Activated CD4-positive, alpha-beta T cell treated with anti-CD3 and anti-CD28 coated beads, Interleukin-2, amount 10 ng/mL, durations not matched to agents 7 days and 5 days (primary cell): Measurements from ENCODE around the gene AOC3. TPM values are rescaled to one million over a fixed set of nuclear protein-coding genes. Genes with fewer than 3 reads are reported as not detected.
"Not testable (repeated sequence)": the region's sequence is repeated elsewhere in the genome, so short reads cannot be mapped to it uniquely, and the experiment has no call there.

Source experiments
- CTCF ChIA-PET: fragments of 350-600 bp; sonication (Branson Sonifier 250); formaldehyde crosslinking; loops from one replicate; lab custom pipeline; 2021; ENCODE audit warnings: antibody characterized with exemption; lab: Charles Lee
- POLR2A ChIA-PET: fragments of 350-600 bp; sonication (Branson Sonifier 250); formaldehyde crosslinking; loops from one replicate; lab custom pipeline; 2021; ENCODE audit warnings: antibody characterized with exemption; lab: Charles Lee
- DNase-seq: peaks from one replicate; pipeline ENCODE4 v3.0.0-alpha.2; 2020
- H3K27ac Mint-ChIP-seq: one replicate; pipeline ENCODE4 v1.8.0; 2021; ENCODE audit warnings: mild to moderate bottlenecking, moderate library complexity, mixed read lengths
- H3K27me3 Mint-ChIP-seq: one replicate; pipeline ENCODE4 v1.8.0; 2021; ENCODE audit warnings: mixed read lengths
- H3K36me3 Mint-ChIP-seq: one replicate; pipeline ENCODE4 v1.8.0; 2021; ENCODE audit warnings: low read depth, mixed read lengths
- H3K4me1 Mint-ChIP-seq: one replicate; pipeline ENCODE4 v1.8.0; 2021; ENCODE audit warnings: mixed read lengths
- H3K4me3 Mint-ChIP-seq: one replicate; pipeline ENCODE4 v1.8.0; 2021; ENCODE audit warnings: mild to moderate bottlenecking, moderate library complexity, mixed read lengths
- H3K9me3 Mint-ChIP-seq: one replicate; pipeline ENCODE4 v1.8.0; 2021; ENCODE audit warnings: mixed read lengths
- total RNA-seq, 2 experiments: library from RNA; stranded (reverse); gene quantifications; one replicate each; pipeline ENCODE4 v1.2.3, GENCODE V29; 2021

Gene AOC3
- total RNA-seq, 2 experiments from 2014 or later: 0.56 to 0.79 TPM

DNA sequence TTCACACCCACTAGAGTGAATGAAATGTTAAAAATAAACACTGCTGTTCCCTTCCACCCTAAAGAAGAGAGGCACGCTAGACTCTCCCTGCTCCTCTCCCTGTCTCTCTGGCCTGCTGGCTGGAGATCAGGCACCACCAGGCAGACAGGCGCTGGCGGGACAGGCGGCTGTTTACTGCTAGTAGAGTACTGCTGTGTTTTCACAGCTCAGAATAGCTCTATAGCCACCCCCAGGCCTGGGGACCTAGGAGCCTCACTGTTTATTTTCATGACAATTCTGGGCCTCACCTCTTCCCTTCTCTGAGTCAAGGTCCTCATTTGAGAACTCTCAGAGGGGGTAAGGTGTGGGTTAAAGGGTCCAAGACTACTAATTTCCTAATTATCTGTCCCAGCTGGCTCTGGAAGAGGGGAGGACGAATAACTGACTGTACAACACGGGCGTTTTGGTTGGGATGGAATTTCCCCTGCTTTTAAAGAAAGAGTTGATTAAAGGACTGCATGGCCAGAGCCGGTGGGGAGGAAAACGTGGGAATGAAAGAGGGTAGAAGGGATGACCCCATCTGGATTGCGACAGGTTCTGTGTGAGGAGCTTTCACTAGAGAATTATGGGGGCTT is 40.6 kb downstream of the AOC3 start:
- H3K4me3 Mint-ChIP-seq: no peak overlapping the region
- H3K36me3 Mint-ChIP-seq: no peaks in the 10 kb centered on the region
- no peaks in the 10 kb centered on the region for H3K9me3 Mint-ChIP-seq
- H3K27ac Mint-ChIP-seq: no peak overlapping the region
- no peak for DNase-seq
- peaks cover 2% of the 10 kb centered on the region for H3K4me1 Mint-ChIP-seq
- H3K27me3 Mint-ChIP-seq: peaks cover 19% of the 10 kb centered on the region
- CTCF ChIA-PET: no interaction called here
- POLR2A ChIA-PET: no interaction called here

DNA sequence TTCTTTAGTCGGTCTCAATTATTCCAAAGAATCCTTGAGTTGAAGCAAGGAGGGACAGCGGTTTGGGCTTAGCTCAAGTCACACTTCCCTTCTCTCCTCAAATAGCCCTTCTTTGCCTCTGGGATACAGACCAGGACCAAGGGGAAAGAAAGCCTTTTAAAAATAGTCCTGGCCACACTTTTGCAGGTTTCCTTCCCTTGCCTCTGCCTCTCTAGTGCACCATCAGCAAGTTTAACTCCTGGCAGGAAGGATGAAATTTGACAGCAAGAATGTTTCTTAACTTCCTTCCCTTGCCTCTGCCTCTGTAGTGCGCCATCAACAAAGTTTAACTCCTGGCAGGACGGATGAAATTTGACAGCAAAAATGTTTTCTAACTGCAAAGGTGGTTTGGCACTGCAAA is 42.4 kb downstream of the AOC3 start:
- H3K4me1 Mint-ChIP-seq: peaks cover 2% of the 10 kb centered on the region
- no peak overlapping the region for H3K27ac Mint-ChIP-seq
- peaks cover 19% of the 10 kb centered on the region for H3K27me3 Mint-ChIP-seq
- H3K4me3 Mint-ChIP-seq: no peak overlapping the region
- DNase-seq: no peak
- no peaks in the 10 kb centered on the region for H3K36me3 Mint-ChIP-seq
- POLR2A ChIA-PET: no interaction called here
- CTCF ChIA-PET: interaction anchor here (0.6 kb wide), 1 partner anchor 869 kb away, joined by 3 read pairs; no protein-coding TSS in a partner anchor
- H3K9me3 Mint-ChIP-seq: no peaks in the 10 kb centered on the region

DNA sequence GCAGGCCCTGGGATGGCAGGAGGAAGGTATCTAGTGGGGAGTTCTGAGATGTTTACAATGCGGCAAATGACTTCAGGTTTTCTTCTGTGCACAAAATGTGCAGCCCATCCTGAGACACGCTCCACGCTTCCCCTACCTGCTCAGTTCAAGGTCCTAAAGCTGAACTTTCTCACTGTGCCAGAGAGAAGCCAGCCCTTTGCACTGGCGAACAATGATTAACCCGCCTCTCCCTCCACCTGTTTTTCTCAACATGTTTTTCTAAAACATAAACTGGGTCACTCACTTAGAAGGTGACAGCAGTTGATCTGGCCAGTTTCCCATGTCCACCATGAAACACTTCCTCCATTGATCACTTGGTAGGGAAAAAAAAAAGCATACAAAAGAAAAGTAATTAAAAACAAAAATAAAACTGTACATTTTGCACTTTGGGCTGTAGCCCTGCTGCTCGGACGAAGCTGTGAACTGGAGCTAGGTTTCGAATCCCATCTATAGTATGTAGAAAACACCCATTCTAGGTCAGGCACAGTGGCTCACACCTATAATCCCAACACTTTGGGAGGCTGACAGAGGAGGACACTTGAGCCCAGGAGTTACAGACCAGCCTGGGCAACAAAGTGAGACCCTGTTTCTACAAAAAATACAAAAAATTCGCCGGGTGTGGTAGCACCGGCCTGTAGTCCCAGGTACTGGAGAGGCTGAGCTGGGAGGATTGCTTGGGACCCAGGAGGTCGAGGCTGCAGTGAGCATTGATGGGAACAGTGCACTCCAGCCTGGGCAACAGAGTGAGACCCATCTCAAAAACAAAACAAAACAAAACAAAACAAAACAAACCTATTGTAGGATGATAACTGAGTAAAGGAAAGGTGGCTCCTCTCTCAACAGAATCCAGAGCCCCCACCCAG is 43.5 kb downstream of the AOC3 start:
- H3K4me1 Mint-ChIP-seq: peaks cover 2% of the 10 kb centered on the region
- POLR2A ChIA-PET: no interaction called here
- H3K4me3 Mint-ChIP-seq: no peak overlapping the region
- CTCF ChIA-PET: interaction anchor here (1.1 kb wide), 1 partner anchor 9 kb away, joined by 3 read pairs; no protein-coding TSS in a partner anchor
- no peaks in the 10 kb centered on the region for H3K36me3 Mint-ChIP-seq
- DNase-seq: no peak
- H3K27me3 Mint-ChIP-seq: peaks cover 21% of the 10 kb centered on the region
- H3K27ac Mint-ChIP-seq: no peak overlapping the region
- no peaks in the 10 kb centered on the region for H3K9me3 Mint-ChIP-seq

DNA sequence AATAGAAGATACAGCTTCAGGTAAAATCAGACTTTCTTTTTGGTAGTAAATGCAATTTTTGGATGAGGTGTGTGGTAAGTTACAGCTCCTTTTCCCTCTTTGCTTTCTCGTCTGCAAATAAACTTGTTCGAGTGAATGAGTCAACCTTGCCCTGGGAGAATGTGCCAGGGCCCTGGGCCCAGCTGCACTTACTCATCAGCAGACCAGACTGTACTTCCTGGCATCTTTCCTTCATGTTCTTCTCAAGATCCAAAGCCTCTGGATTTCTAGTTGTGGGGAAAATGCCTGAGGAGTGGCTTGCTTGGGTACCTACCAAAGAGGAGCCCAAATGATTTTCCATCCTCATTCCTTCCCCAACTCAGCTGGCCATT is 44.2 kb downstream of the AOC3 start:
- CTCF ChIA-PET: no interaction called here
- POLR2A ChIA-PET: no interaction called here
- H3K9me3 Mint-ChIP-seq: no peaks in the 10 kb centered on the region

DNA sequence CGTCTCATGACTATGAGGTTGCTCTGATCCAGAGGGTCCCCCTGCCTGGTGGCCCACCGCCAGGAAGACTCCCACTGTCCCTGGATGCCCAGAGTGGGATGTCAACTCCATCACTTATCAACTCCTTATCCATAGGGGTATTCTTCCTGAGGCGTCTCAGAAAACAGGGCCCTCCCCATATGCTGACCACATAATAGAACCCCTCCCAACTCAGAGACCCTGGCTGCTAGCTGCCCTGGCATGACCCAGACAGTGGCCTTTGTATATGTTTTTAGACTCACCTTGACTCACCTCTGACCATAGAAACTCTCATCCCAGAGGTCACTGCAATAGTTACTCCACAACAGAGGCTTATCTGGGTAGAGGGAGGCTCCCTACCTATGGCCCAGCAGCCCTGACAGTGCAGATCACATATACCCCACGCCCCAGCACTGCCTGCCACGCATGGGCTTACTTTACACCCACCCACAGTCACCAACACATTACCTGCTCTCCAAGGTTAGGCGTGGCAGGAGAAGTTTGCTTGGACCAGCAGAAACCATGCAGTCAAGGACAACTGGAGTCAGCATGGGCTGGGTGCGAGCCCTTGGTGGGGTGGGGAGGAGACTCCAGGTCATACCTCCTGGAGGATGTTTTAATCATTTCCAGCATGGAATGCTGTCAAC is 47.3 kb downstream of the AOC3 start:
- H3K27ac Mint-ChIP-seq: no peak overlapping the region
- CTCF ChIA-PET: no interaction called here
- DNase-seq: no peak
- H3K4me3 Mint-ChIP-seq: no peak overlapping the region
- H3K36me3 Mint-ChIP-seq: no peaks in the 10 kb centered on the region
- peaks cover 2% of the 10 kb centered on the region for H3K4me1 Mint-ChIP-seq
- POLR2A ChIA-PET: no interaction called here
- H3K9me3 Mint-ChIP-seq: no peaks in the 10 kb centered on the region
- H3K27me3 Mint-ChIP-seq: peaks cover 20% of the 10 kb centered on the region

More for the DNA sequence above, 44.2 kb downstream of the AOC3 start:
- H3K27ac Mint-ChIP-seq: no peak overlapping the region
- no peak overlapping the region for H3K4me3 Mint-ChIP-seq
- no peak for DNase-seq
- peaks cover 20% of the 10 kb centered on the region for H3K27me3 Mint-ChIP-seq
- no peaks in the 10 kb centered on the region for H3K36me3 Mint-ChIP-seq
- peaks cover 2% of the 10 kb centered on the region for H3K4me1 Mint-ChIP-seq

DNA sequence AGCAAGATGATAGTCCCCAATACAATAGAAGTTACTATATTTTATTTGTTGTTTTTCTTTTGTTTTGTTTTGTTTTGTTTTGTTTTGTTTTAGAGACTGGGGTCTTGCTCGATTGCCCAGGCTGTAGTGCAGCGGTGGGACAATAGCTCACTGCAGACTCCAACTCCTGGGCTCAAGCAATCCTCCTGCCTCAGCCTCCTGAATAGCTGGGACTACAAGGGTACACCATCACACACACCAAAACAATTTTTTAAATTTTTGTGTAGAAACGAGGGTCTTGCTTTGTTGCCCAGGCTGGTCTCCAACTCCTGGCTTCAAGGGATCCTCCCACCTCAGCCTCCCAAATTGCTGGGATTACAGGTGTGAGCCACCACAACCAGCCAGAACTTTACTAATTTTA is 49.0 kb downstream of the AOC3 start:
- H3K27ac Mint-ChIP-seq, H3K9me3 Mint-ChIP-seq, CTCF ChIA-PET, POLR2A ChIA-PET, H3K36me3 Mint-ChIP-seq, H3K4me3 Mint-ChIP-seq, H3K4me1 Mint-ChIP-seq, DNase-seq, H3K27me3 Mint-ChIP-seq: not testable (repeated sequence)

DNA sequence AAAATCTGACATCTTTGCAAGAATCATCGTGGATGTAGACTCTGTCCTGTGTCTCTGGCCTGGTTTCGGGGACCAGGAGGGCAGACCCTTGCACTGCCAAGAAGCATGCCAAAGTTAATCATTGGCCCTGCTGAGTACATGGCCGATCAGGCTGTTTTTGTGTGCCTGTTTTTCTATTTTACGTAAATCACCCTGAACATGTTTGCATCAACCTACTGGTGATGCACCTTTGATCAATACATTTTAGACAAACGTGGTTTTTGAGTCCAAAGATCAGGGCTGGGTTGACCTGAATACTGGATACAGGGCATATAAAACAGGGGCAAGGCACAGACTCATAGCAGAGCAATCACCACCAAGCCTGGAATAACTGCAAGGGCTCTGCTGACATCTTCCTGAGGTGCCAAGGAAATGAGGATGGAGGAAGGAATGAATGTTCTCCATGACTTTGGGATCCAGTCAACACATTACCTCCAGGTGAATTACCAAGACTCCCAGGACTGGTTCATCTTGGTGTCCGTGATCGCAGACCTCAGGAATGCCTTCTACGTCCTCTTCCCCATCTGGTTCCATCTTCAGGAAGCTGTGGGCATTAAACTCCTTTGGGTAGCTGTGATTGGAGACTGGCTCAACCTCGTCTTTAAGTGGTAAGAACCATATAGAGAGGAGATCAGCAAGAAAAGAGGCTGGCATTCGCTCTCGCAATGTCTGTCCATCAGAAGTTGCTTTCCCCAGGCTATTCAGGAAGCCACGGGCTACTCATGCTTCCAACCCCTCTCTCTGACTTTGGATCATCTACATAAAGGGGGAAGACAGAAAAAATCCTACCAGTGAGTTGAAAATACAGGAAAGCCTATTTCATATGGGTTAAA is 49.7 kb downstream of the AOC3 start, which contains the start of gene G6PC1:
G6PC1 (plus strand) TSS at position 340 of the 872 bp plus-strand sequence; CDS start at position 418, 78 bp downstream.
- Mint-ChIP-seq H3K27me3 (peaks cover 6% of the 10 kb centered on the region), H3K27ac (no peak within 1 kb of the TSS), H3K9me3 (no peaks in the 10 kb centered on the region), H3K4me3 (no peak within 1 kb of the TSS), H3K4me1 (no peaks in the 10 kb centered on the region), H3K36me3 (no peaks in the 10 kb centered on the region)
- no peak for DNase-seq
- ChIA-PET POLR2A (no interaction called here), CTCF (interaction anchor here (1.4 kb wide), 1 partner anchor 28 kb away, joined by 3 read pairs; no protein-coding TSS in a partner anchor)

DNA sequence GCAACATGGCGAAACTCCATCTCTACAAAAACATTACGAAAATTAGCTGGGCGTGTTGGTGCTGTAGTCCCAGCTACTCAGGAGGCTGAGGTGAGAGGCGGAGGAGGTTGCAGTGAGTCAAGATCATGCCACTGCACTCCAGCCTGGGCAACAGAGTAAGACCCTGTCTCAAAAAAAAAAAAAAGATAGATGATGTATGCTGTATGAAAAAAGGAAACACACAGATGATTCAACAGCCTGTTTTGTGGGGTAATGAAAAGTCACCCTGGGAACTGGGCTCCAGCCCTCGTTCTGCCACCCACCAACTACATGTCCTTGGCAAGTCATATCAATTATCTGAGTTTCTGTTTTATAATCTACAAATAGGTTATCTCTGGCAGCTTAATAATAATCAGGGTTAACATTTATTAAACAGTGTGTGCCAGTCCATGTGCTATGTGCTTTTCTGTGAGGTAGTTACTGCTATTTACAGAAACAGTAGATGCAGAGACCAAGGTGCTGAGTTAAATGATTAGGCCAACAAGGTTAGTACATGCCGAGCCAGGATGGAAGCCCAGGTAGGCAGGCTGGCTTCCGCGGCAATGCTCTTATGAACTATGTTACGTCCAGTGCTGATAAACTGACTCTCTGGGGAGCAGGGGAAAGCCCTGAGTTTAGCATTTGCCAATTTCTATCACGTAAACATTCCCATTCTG is 50.7 kb downstream of the AOC3 start:
- no peak overlapping the region for H3K4me3 Mint-ChIP-seq
- no peaks in the 10 kb centered on the region for H3K4me1 Mint-ChIP-seq
- H3K9me3 Mint-ChIP-seq: no peaks in the 10 kb centered on the region

DNA sequence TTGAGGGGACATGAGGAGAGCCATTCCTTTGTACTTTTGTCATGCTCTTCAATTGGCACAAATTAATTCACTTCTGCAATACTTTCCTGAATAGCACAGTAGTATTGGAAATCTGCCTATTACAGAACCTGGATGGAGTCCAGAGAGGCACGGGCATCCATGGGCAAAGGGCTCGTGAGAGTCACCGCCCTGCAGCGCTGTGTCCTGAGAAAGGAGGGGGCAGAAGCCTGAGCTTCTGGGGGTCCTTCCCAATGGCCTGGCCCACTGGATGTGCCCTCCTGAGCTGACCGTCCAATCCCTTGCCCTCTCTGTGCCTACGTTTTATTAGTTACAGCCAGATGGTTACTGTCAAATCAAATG is 53.1 kb downstream of the AOC3 start:
- no peak for DNase-seq
- no peak overlapping the region for H3K27ac Mint-ChIP-seq
- H3K4me1 Mint-ChIP-seq: no peaks in the 10 kb centered on the region
- ChIA-PET POLR2A (no interaction called here), CTCF (no interaction called here)
- peaks cover 9% of the 10 kb centered on the region for H3K27me3 Mint-ChIP-seq
- no peaks in the 10 kb centered on the region for H3K9me3 Mint-ChIP-seq
- H3K36me3 Mint-ChIP-seq: no peaks in the 10 kb centered on the region
- no peak overlapping the region for H3K4me3 Mint-ChIP-seq

More for the DNA sequence above, 50.7 kb downstream of the AOC3 start:
- no peak overlapping the region for H3K27ac Mint-ChIP-seq
- H3K27me3 Mint-ChIP-seq: peaks cover 7% of the 10 kb centered on the region
- ChIA-PET CTCF (interaction anchor here (1.4 kb wide), 1 partner anchor 27 kb away, joined by 3 read pairs; no protein-coding TSS in a partner anchor), POLR2A (no interaction called here)
- H3K36me3 Mint-ChIP-seq: no peaks in the 10 kb centered on the region
- DNase-seq: no peak

DNA sequence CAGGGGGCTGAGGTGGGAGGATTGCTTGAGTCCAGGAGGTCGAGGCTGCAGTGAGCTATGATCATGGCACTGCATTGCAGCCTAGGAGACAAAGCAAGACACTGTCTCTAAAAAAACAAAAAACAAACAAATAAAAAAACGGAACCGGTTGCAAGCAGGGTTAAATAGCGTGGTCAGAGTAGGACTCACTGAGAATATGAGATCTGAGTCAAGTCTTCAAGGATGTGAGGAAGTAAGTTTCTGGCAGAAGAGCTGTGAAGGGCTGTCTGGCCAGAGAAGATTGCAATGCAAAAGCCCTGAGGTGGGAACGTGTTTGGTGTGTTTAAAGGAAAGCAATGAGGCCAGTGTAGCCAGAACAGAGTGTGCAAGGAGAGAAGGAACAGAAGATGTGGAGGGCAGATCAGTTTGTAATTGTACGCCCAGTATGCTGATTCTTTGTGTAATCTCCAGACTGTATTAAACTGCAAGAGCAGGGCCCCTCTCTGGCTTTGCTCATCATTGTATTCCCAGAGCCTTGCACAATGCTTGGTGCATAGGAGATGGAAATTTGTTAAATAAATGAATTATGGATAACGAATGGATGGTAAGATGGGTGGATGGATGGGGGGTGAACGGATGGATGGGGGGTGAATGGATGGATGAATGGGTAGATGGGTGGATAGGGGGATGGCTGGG is 55.9 kb downstream of the AOC3 start:
- Mint-ChIP-seq H3K36me3 (no peaks in the 10 kb centered on the region), H3K4me1 (no peaks in the 10 kb centered on the region), H3K9me3 (no peaks in the 10 kb centered on the region), H3K27me3 (peaks cover 13% of the 10 kb centered on the region), H3K4me3 (no peak overlapping the region), H3K27ac (no peak overlapping the region)
- POLR2A ChIA-PET: no interaction called here
- CTCF ChIA-PET: no interaction called here
- no peak for DNase-seq
